Progenitor cell of endocrine pancreas (in vitro differentiated cells): ENCODE data around the gene MAP1LC3A. TPM values are rescaled to one million over a fixed set of nuclear protein-coding genes. Genes with fewer than 3 reads are reported as not detected.

Experiments used
- DNase-seq: peaks from one replicate; pipeline ENCODE4 v3.0.0; 2021; ENCODE audit warnings: low spot score; ENCODE audit not compliant: unreplicated experiment
- H3K27ac Mint-ChIP-seq: 2 replicates; pipeline ENCODE4 v1.8.0; 2021; ENCODE audit warnings: mild to moderate bottlenecking, moderate library complexity, mixed read lengths
- H3K27me3 Mint-ChIP-seq: 2 replicates; pipeline ENCODE4 v1.8.0; 2021; ENCODE audit warnings: mixed read lengths
- H3K36me3 Mint-ChIP-seq: 2 replicates; pipeline ENCODE4 v1.8.0; 2022; ENCODE audit warnings: mixed read lengths; ENCODE audit not compliant: insufficient read depth
- H3K4me1 Mint-ChIP-seq: 2 replicates; pipeline ENCODE4 v1.8.0; 2021; ENCODE audit warnings: low read depth, mixed read lengths
- H3K4me3 Mint-ChIP-seq: 2 replicates; pipeline ENCODE4 v1.8.0; 2021; ENCODE audit warnings: low read depth, mild to moderate bottlenecking, moderate library complexity, mixed read lengths
- H3K9me3 Mint-ChIP-seq: 2 replicates; pipeline ENCODE4 v1.8.0; 2021; ENCODE audit warnings: low read depth, mixed read lengths
- total RNA-seq: library from RNA; stranded (reverse); gene quantifications from 2 replicates; pipeline ENCODE4 v1.2.1, GENCODE V29; 2021
- TF ChIP-seq, protein P1 (sequence below): fragments of 200-600 bp; sonication (generic); IDR thresholded peaks from one replicate; pipeline ENCODE4 v1.5.0; 2021; ENCODE audit warnings: antibody characterized with exemption, mild to moderate bottlenecking; ENCODE audit not compliant: unreplicated experiment

MAP1LC3A gene
- total RNA-seq, 1 donor from 2014 or later: 52.8 TPM

DNA sequence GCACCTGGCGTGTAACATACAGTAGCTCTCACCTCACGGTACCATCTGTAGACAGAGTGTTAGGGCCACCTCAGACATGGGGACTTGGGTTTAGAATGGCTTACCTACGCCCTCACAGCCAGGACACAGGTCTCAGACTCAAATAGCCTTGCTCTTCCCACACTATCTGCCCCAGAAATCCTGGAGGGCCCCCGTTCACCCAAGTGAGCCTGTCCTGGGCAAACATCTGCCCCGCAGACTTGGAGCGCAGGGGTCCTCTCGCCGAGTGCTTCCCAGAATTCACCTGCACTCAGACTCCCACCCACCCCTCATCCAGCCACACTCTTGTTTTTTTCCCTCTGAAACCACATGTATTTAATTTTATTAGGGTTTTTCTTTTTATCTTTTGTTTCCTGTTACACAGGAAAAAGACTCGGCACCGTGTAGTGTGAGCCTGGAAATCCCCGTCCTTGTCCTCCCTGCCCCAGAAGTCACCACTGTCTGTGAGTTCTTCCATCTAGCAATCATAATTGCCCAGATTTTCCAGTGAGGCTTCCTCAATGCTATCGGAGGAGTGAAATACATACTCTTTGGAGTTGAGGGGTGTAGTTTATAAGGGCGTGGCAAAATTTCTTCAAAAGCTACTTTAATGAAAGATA, 17.1 kb upstream of the MAP1LC3A start:
- TF ChIP-seq, protein P1, sequence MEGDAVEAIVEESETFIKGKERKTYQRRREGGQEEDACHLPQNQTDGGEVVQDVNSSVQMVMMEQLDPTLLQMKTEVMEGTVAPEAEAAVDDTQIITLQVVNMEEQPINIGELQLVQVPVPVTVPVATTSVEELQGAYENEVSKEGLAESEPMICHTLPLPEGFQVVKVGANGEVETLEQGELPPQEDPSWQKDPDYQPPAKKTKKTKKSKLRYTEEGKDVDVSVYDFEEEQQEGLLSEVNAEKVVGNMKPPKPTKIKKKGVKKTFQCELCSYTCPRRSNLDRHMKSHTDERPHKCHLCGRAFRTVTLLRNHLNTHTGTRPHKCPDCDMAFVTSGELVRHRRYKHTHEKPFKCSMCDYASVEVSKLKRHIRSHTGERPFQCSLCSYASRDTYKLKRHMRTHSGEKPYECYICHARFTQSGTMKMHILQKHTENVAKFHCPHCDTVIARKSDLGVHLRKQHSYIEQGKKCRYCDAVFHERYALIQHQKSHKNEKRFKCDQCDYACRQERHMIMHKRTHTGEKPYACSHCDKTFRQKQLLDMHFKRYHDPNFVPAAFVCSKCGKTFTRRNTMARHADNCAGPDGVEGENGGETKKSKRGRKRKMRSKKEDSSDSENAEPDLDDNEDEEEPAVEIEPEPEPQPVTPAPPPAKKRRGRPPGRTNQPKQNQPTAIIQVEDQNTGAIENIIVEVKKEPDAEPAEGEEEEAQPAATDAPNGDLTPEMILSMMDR: no peak
- peaks cover 16% of the 10 kb centered on the region for H3K4me1 Mint-ChIP-seq
- H3K4me3 Mint-ChIP-seq: no peak overlapping the region
- H3K9me3 Mint-ChIP-seq: no peaks in the 10 kb centered on the region
- H3K36me3 Mint-ChIP-seq: peaks cover 32% of the 10 kb centered on the region
- H3K27ac Mint-ChIP-seq: no peak overlapping the region
- peaks cover 8% of the 10 kb centered on the region for H3K27me3 Mint-ChIP-seq
- DNase-seq: no peak

DNA sequence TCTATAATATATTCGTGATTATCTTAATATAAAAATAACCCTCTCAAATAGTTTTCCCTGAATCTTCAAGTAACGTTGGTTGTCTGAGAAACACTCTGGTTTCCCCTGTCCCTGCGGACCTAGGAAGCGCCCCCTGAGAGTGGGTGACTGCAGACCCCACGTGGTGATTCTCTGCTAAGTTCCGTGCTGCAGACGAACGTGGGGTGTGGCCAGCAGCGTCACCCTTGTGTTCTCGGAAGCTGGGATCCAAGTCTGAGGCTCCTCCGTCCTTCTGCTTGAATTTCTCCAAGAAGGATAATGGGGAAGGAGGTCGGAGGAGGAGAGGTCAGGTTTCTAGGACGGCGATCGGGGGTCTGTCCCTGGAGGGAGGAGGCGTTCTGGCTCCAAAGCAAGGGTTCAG, 16.6 kb upstream of the MAP1LC3A start:
- Mint-ChIP-seq H3K9me3 (no peaks in the 10 kb centered on the region), H3K4me3 (no peak overlapping the region), H3K36me3 (peaks cover 29% of the 10 kb centered on the region), H3K27ac (no peak overlapping the region), H3K27me3 (peaks cover 10% of the 10 kb centered on the region), H3K4me1 (peaks cover 18% of the 10 kb centered on the region)
- TF ChIP-seq, protein P1: no peak
- DNase-seq: no peak

DNA sequence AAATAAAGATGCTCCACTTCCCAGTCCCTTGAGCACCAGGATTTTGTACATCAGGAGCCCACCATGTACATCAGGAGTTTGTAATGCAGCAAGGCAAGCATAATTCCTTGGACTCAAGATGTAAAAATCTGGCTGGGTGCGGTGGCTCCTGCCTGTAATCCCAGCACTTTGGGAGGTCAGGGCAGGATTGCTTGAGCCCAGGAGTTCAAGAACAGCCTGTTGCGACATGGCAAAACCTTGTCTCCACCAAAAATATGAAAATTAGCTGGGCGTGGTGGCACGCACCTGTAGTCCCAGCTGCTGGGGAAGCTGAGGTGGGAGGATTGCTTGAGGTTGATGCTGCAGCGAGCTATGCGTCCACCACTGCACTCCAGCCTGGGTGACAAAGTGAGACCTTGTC, 16.1 kb upstream of the MAP1LC3A start:
- Mint-ChIP-seq H3K27me3 (peaks cover 11% of the 10 kb centered on the region), H3K27ac (no peak overlapping the region), H3K4me3 (no peak overlapping the region), H3K36me3 (peaks cover 23% of the 10 kb centered on the region), H3K4me1 (peaks cover 20% of the 10 kb centered on the region), H3K9me3 (no peaks in the 10 kb centered on the region)
- DNase-seq: no peak
- TF ChIP-seq, protein P1: no peak

DNA sequence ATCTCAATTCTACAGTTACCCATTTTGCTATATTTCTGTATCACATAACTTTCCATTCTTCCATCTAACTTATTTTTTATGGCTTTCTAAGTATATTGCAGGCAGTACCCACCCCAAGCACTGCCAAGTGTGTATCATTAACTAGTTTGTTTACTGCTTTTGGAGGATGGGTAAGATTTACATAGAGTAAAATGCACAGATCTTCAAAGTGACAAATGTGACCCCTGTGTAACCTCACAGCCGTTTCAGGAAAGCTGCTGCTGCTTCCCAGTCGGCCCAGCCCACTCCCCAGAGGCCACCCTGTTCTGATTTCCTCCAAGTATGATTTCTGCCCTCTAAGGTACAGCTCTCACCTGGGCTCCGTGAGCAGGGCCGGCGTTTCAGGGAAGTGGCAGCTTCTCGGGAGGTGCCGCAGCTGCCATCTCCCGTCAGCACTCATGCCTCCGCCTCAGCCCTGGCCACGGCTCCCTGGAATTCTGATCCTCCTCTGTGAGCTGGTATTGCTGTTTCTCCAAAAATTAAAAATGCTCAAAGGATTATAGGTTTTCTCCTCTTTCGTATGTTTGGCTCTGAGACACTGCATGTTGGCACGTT, 15.0 kb upstream of the MAP1LC3A start:
- H3K9me3 Mint-ChIP-seq: no peaks in the 10 kb centered on the region
- TF ChIP-seq, protein P1: no peak
- H3K27me3 Mint-ChIP-seq: peaks cover 11% of the 10 kb centered on the region
- H3K4me3 Mint-ChIP-seq: no peak overlapping the region
- H3K27ac Mint-ChIP-seq: no peak overlapping the region
- peaks cover 21% of the 10 kb centered on the region for H3K36me3 Mint-ChIP-seq
- no peak for DNase-seq
- H3K4me1 Mint-ChIP-seq: peaks cover 22% of the 10 kb centered on the region

GRCh38 chr20:34544109-34544796, 14.3 kb upstream of the MAP1LC3A start:
- Mint-ChIP-seq H3K27ac (no peak overlapping the region), H3K36me3 (peaks cover 15% of the 10 kb centered on the region), H3K4me3 (peak overlapping the region; percentile 20), H3K4me1 (peaks cover 23% of the 10 kb centered on the region), H3K27me3 (peaks cover 11% of the 10 kb centered on the region), H3K9me3 (no peaks in the 10 kb centered on the region)
- TF ChIP-seq, protein P1: no peak
- no peak for DNase-seq
